Uterus (tissue), 2 donors: ENCODE results near the gene IP6K1.

Source experiments
- CTCF ChIP-seq, 4 experiments: fragments of 200-600 bp in 2 of 4; fragments of 450-650 bp in 2 of 4; sonication (generic) in 2 of 4; IDR thresholded peaks; one replicate each; pipeline ENCODE4 v1.5.1; 2016 to 2019; ENCODE audit warnings: antibody characterized with exemption in 4 of 4, mild to moderate bottlenecking in 2 of 4, moderate library complexity in 1 of 4
- POLR2A ChIP-seq, 2 donors: fragments of 450-650 bp; IDR thresholded peaks; one replicate each; pipeline ENCODE4 v1.6.1; 2016; ENCODE audit warnings: antibody characterized with exemption in 2 of 2, mild to moderate bottlenecking in 1 of 2, moderate library complexity in 1 of 2

GRCh38 chr3:49747792-49748480 lies 38.4 kb downstream of the IP6K1 start:
- TF ChIP-seq CTCF (IDR thresholded peaks at IDR 0.05): no peak
- no peak for TF ChIP-seq POLR2A (IDR thresholded peaks at IDR 0.05)
